Calu3 (cell line): ENCODE measurements around the gene SLC24A3. TPM values are rescaled to one million over a fixed set of nuclear protein-coding genes. Genes with fewer than 3 reads are reported as not detected.

ENCODE experiments used
- BruUV-seq: library from RNA; stranded (reverse); fragments of 400-500 nt; replicated peaks from 2 replicates; lab custom pipeline; 2021; lab: Mats Ljungman, UMichigan
- CTCF ChIA-PET: fragments of 300-600 bp; sonication (Branson Sonifier 250); formaldehyde crosslinking; loops from one replicate; lab custom pipeline; 2022; ENCODE audit warnings: antibody characterized with exemption; lab: Charles Lee
- DNase-seq: peaks from one replicate; pipeline ENCODE4 v3.0.0; 2022
- H3K27ac Mint-ChIP-seq: one replicate; pipeline ENCODE4 v1.8.0; 2022; ENCODE audit warnings: mixed read lengths; ENCODE audit not compliant: unreplicated experiment
- H3K27me3 Mint-ChIP-seq: one replicate; pipeline ENCODE4 v1.8.0; 2022; ENCODE audit warnings: mixed read lengths; ENCODE audit not compliant: unreplicated experiment
- H3K36me3 Mint-ChIP-seq: one replicate; pipeline ENCODE4 v1.8.0; 2022; ENCODE audit warnings: mild to moderate bottlenecking, moderate library complexity, mixed read lengths; ENCODE audit not compliant: insufficient read depth, unreplicated experiment
- H3K4me1 Mint-ChIP-seq: one replicate; pipeline ENCODE4 v1.8.0; 2022; ENCODE audit warnings: mild to moderate bottlenecking, low read depth, mixed read lengths; ENCODE audit not compliant: unreplicated experiment
- H3K4me3 Mint-ChIP-seq: one replicate; pipeline ENCODE4 v1.8.0; 2022; ENCODE audit warnings: mild to moderate bottlenecking, low read depth, moderate library complexity, mixed read lengths; ENCODE audit not compliant: unreplicated experiment
- H3K9me3 Mint-ChIP-seq: one replicate; pipeline ENCODE4 v1.8.0; 2022; ENCODE audit warnings: low read depth, mixed read lengths; ENCODE audit not compliant: unreplicated experiment
- intact Hi-C: fragments of 100-400 bp; cut with micrococcal nuclease; formaldehyde crosslinking; loops from one replicate; pipeline ENCODE4 v1.10.0; 2022; ENCODE audit not compliant: unreplicated experiment
- total RNA-seq: library from RNA; stranded (reverse); gene quantifications from 2 replicates; pipeline ENCODE4 v1.2.3, GENCODE V29; 2022
- TF ChIP-seq, protein P1 (sequence below): fragments of 200-600 bp; IDR thresholded peaks from one replicate; pipeline ENCODE4 v1.8.0; 2022; ENCODE audit warnings: antibody characterized with exemption; ENCODE audit not compliant: unreplicated experiment

The SLC24A3 gene
- total RNA-seq, 1 experiment from 2014 or later: not detected

- TF ChIP-seq, protein P1, sequence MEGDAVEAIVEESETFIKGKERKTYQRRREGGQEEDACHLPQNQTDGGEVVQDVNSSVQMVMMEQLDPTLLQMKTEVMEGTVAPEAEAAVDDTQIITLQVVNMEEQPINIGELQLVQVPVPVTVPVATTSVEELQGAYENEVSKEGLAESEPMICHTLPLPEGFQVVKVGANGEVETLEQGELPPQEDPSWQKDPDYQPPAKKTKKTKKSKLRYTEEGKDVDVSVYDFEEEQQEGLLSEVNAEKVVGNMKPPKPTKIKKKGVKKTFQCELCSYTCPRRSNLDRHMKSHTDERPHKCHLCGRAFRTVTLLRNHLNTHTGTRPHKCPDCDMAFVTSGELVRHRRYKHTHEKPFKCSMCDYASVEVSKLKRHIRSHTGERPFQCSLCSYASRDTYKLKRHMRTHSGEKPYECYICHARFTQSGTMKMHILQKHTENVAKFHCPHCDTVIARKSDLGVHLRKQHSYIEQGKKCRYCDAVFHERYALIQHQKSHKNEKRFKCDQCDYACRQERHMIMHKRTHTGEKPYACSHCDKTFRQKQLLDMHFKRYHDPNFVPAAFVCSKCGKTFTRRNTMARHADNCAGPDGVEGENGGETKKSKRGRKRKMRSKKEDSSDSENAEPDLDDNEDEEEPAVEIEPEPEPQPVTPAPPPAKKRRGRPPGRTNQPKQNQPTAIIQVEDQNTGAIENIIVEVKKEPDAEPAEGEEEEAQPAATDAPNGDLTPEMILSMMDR: no peak
- Mint-ChIP-seq H3K27me3 (peaks cover 29% of the 10 kb centered on the region), H3K36me3 (no peaks in the 10 kb centered on the region), H3K4me1 (no peaks in the 10 kb centered on the region), H3K9me3 (peaks cover 2% of the 10 kb centered on the region), H3K27ac (no peak overlapping the region), H3K4me3 (no peak overlapping the region)
- CTCF ChIA-PET: no interaction called here
- no TSS peak for BruUV-seq
- DNase-seq: no peak
- intact Hi-C loops: no loop called here
These were observed 11.2 kb downstream of the SLC24A3 start for GRCh38 chr20:19223640-19224039.

GRCh38 chr20:19231359-19232035, 19.1 kb downstream of the SLC24A3 start:
- TF ChIP-seq, protein P1: no peak
- no peaks in the 10 kb centered on the region for H3K4me1 Mint-ChIP-seq
- CTCF ChIA-PET: no interaction called here
- no peak overlapping the region for H3K4me3 Mint-ChIP-seq
- no TSS peak for BruUV-seq
- H3K36me3 Mint-ChIP-seq: no peaks in the 10 kb centered on the region
- no peak for DNase-seq
- H3K27me3 Mint-ChIP-seq: no peaks in the 10 kb centered on the region
- H3K9me3 Mint-ChIP-seq: no peaks in the 10 kb centered on the region
- intact Hi-C loops: no loop called here
- no peak overlapping the region for H3K27ac Mint-ChIP-seq

GRCh38 chr20:19232997-19233794, 20.8 kb downstream of the SLC24A3 start:
- DNase-seq: no peak
- Mint-ChIP-seq H3K27me3 (no peaks in the 10 kb centered on the region), H3K27ac (no peak overlapping the region), H3K9me3 (no peaks in the 10 kb centered on the region), H3K4me1 (no peaks in the 10 kb centered on the region), H3K4me3 (no peak overlapping the region), H3K36me3 (no peaks in the 10 kb centered on the region)
- no TSS peak for BruUV-seq
- intact Hi-C loops: no loop called here
- CTCF ChIA-PET: no interaction called here
- TF ChIP-seq, protein P1: no peak

- TF ChIP-seq, protein P1: no peak
- intact Hi-C loops: no loop called here
- Mint-ChIP-seq H3K36me3 (no peaks in the 10 kb centered on the region), H3K4me3 (no peak overlapping the region), H3K27me3 (no peaks in the 10 kb centered on the region), H3K27ac (no peak overlapping the region), H3K4me1 (no peaks in the 10 kb centered on the region), H3K9me3 (no peaks in the 10 kb centered on the region)
- DNase-seq: no peak
- BruUV-seq: no TSS peak
- CTCF ChIA-PET: no interaction called here
These were observed 24.1 kb downstream of the SLC24A3 start for GRCh38 chr20:19236371-19237055.
